Nephron (organoid): Measurements from ENCODE around the gene MIAT.
A peak's percentile ranks its signal among the peaks of the same experiment; 100 is the strongest.

Experiments
- H3K27ac Mint-ChIP-seq, 3 experiments: 2 replicates each; pipeline ENCODE4 v1.8.0; 2020; ENCODE audit warnings: mixed read lengths in 3 of 3, mild to moderate bottlenecking in 2 of 3, moderate library complexity in 1 of 3
- H3K27me3 Mint-ChIP-seq: 2 replicates; pipeline ENCODE4 v1.8.0; 2021; ENCODE audit warnings: low read depth, mild to moderate bottlenecking, moderate library complexity, mixed read lengths
- H3K36me3 Mint-ChIP-seq: 2 replicates; pipeline ENCODE4 v1.8.0; 2020; ENCODE audit warnings: low read depth, mixed read lengths
- H3K4me1 Mint-ChIP-seq: 2 replicates; pipeline ENCODE4 v1.8.0; 2020; ENCODE audit warnings: mixed read lengths
- H3K4me3 Mint-ChIP-seq, 3 experiments: 2 replicates each; pipeline ENCODE4 v1.8.0; 2020; ENCODE audit warnings: mild to moderate bottlenecking in 3 of 3, mixed read lengths in 3 of 3, moderate library complexity in 2 of 3
- H3K9me3 Mint-ChIP-seq: 2 replicates; pipeline ENCODE4 v1.8.0; 2020; ENCODE audit warnings: mixed read lengths
- TF ChIP-seq, protein P1 (sequence below), 3 experiments: fragments of 200-600 bp; sonication (generic); IDR thresholded peaks; one replicate each; pipeline ENCODE4 v1.5.0; 2021; ENCODE audit warnings: antibody characterized with exemption in 3 of 3; ENCODE audit not compliant: unreplicated experiment in 3 of 3

Gene MIAT

DNA sequence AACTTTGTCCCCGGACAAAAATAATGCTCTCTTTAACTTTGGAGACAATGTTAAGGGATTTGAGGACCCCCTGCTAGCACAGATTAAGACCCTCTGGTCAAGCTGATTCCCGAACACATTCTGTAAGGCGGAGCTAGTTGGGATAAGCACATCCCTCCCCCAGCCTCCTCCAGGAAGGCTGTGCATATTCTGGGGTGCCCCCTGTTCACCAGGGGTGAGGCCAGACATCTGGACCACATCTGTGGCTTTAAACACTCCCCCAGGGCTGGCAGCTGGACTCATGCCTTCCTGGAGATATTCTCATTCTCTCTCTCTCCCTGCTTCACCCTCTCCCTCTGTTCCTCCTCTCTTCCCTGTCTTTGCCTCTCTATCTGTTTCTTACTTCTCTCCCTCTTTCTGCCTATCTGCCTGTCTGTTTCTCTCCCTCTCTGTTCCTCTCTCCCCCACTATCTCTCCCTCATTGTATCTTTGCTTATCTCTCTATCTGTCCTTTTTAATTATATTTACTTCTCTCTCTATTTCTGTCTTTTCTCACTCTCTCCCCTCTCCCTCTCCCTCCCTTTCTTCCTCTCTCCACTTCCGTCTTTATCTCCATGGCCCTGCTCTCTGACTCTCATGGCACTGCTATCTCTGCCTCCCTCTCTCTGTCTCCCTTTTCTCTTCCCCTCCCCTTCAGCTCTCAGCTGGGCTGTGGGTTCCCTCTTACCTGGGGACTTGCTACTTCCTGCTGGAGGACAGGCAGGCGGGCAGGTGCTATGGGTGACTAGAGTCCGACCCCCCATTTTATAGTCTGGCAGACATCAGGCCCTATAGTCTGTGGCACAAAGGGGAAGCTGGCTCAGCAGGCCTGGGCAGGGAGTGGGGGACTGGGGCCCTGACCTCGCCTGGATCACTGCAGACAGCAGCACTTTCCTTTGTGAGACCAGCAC is 39.9 kb upstream of the MIAT start, which contains the start of gene CRYBB1:
TSS of gene CRYBB1 (minus strand) at position 757 of the 929 bp plus-strand sequence. CDS start 1,708 bp downstream, outside the sequence.
- Mint-ChIP-seq H3K36me3 (no peaks in the 10 kb centered on the region), H3K27ac (peak within 1 kb of the TSS; percentile 18 to 46 (median 20)), H3K4me1 (peaks cover 37% of the 10 kb centered on the region), H3K9me3 (no peaks in the 10 kb centered on the region), H3K27me3 (peaks cover 26% of the 10 kb centered on the region), H3K4me3 (no peak within 1 kb of the TSS)
- TF ChIP-seq, protein P1, sequence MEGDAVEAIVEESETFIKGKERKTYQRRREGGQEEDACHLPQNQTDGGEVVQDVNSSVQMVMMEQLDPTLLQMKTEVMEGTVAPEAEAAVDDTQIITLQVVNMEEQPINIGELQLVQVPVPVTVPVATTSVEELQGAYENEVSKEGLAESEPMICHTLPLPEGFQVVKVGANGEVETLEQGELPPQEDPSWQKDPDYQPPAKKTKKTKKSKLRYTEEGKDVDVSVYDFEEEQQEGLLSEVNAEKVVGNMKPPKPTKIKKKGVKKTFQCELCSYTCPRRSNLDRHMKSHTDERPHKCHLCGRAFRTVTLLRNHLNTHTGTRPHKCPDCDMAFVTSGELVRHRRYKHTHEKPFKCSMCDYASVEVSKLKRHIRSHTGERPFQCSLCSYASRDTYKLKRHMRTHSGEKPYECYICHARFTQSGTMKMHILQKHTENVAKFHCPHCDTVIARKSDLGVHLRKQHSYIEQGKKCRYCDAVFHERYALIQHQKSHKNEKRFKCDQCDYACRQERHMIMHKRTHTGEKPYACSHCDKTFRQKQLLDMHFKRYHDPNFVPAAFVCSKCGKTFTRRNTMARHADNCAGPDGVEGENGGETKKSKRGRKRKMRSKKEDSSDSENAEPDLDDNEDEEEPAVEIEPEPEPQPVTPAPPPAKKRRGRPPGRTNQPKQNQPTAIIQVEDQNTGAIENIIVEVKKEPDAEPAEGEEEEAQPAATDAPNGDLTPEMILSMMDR (IDR thresholded peaks at IDR 0.05; ENCODE audit: unreplicated experiment in 3 of 3) = no peak

DNA sequence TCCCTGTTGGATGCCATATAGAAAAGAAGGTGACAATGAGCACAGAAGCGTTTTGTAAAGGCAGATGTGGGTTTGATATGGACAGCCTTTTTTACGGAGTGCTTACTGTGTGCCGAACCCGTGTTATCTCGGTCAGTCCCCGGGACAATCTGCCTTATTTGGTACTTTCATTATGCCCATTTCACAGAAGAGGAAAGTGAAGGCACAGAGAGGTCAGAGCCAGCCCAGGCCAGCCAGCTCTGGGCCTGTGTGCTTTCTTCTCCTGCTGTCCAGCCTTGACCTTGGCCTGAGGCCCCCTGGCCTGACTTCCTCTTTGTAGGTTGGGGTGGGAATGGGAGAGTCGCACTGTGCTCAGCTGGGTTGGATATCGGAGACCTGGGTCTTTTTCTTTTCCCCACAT is 38.9 kb upstream of the MIAT start:
- Mint-ChIP-seq H3K27ac (no peak overlapping the region), H3K4me3 (no peak overlapping the region), H3K9me3 (no peaks in the 10 kb centered on the region), H3K27me3 (peaks cover 23% of the 10 kb centered on the region), H3K36me3 (no peaks in the 10 kb centered on the region), H3K4me1 (peaks cover 37% of the 10 kb centered on the region)
- TF ChIP-seq, protein P1 (IDR thresholded peaks at IDR 0.05; ENCODE audit: unreplicated experiment in 3 of 3) = no peak

DNA sequence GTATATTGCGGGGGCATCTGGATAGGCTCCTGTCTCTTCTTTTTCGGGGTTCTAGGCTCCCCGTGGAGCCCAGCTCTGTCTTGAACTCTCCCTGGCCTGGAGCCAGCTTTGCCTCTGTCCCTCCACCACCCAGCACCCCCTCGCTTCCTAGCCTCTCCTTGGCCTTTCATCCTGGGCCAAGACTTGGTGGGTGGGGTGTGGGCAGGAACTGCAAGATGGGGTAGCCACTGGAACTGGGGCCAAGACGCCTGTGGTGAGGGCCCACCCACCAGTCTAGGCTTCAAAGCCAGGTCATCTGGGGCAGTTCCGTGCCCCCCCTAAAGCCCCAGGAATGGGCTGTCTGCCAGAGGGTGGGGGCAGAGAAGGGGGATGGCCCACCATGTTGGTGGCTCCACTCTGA is 37.9 kb upstream of the MIAT start:
- Mint-ChIP-seq H3K9me3 (no peaks in the 10 kb centered on the region), H3K27ac (no peak overlapping the region), H3K4me1 (peaks cover 31% of the 10 kb centered on the region), H3K4me3 (no peak overlapping the region), H3K27me3 (peaks cover 12% of the 10 kb centered on the region), H3K36me3 (no peaks in the 10 kb centered on the region)
- TF ChIP-seq, protein P1 (IDR thresholded peaks at IDR 0.05; ENCODE audit: unreplicated experiment in 3 of 3) = no peak

DNA sequence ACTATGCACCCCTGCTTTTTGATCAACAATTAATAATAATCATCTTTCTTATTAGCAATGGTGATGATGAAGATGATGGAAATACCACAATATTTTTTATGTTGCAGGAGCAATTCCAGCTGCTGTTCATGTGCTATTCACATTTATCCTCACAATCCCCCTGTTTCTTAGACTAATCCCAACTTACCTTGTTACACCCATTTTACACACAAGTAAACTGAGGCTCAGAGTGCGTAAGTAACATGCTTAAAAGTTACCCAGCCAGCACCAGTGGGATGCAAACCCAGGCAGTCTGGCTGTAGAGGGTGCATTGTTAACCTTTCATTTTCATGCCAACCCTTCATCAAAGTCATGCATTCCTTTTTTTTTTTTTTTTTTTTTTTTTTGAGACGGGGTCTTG is 37.2 kb upstream of the MIAT start:
- peaks cover 29% of the 10 kb centered on the region for H3K4me1 Mint-ChIP-seq
- no peak overlapping the region for H3K4me3 Mint-ChIP-seq
- H3K36me3 Mint-ChIP-seq = no peaks in the 10 kb centered on the region
- peaks cover 11% of the 10 kb centered on the region for H3K27me3 Mint-ChIP-seq
- no peaks in the 10 kb centered on the region for H3K9me3 Mint-ChIP-seq
- H3K27ac Mint-ChIP-seq = peak overlapping the region in 1 of 3 experiments; percentile 13
- TF ChIP-seq, protein P1 (IDR thresholded peaks at IDR 0.05; ENCODE audit: unreplicated experiment in 3 of 3) = no peak

DNA sequence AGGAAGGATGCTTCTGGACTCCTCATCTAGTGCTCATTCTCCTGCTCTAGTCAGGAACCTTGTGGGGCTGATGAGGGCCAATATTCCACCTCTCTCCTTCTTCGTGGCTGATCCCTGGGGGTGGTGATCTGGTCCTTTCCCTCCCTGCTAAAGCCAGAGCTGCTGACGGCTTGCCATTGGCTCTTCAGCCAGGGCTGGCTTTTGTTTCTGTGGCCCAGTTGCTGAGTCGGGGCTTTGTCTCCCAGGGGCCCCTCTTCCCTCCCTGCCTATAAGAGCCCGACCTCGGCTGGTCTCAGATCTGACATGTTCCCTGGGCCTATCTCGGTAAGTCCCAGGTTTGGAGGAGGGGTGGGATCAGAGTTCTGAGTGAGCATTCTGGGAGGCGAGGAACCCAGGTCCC is 35.7 kb upstream of the MIAT start, which contains the start of gene CRYBA4:
TSS of gene CRYBA4 (plus strand) at position 301 of the 400 bp plus-strand sequence. CDS start 634 bp downstream, outside the sequence.
- Mint-ChIP-seq H3K36me3 (no peaks in the 10 kb centered on the region), H3K27me3 (peaks cover 5% of the 10 kb centered on the region), H3K4me1 (peaks cover 23% of the 10 kb centered on the region), H3K27ac (no peak within 1 kb of the TSS), H3K9me3 (no peaks in the 10 kb centered on the region), H3K4me3 (no peak within 1 kb of the TSS)
- TF ChIP-seq, protein P1 (IDR thresholded peaks at IDR 0.05; ENCODE audit: unreplicated experiment in 3 of 3) = no peak
